ENCODE results near the gene CDC25B. TPM values are rescaled to one million over a fixed set of nuclear protein-coding genes. Genes with fewer than 3 reads are reported as not detected.

The CDC25B gene
- total RNA-seq, 1 donor: 23.5 TPM

GRCh38 chr20:3820048-3820900 lies 24.2 kb downstream of the CDC25B start, which contains the start of gene AP5S1:
TSS of gene AP5S1 (plus strand) at chr20:3820547. CDS start at chr20:3822118, 1,571 bp downstream.
- H3K79me2 ChIP-seq (ENCODE audit: insufficient read depth, low read length): peaks cover 17% of the 10 kb centered on the region
- peak; percentile 76 for TF ChIP-seq CTCF (IDR thresholded peaks at IDR 0.05; ENCODE audit: extremely low read depth, low read depth, low read length)
- peak within 1 kb of the TSS; percentile 93 for H2AFZ ChIP-seq (ENCODE audit: low read length)
- peak; percentile 96 for DNase-seq (ENCODE audit: insufficient read length, low spot score, missing footprints)
- peak within 1 kb of the TSS; percentile 96 for H3K4me2 ChIP-seq (ENCODE audit: insufficient read depth, low read length)
- H4K20me1 ChIP-seq (ENCODE audit: insufficient read depth, low read length): no peaks in the 10 kb centered on the region
- H3K4me3 ChIP-seq (ENCODE audit: insufficient read depth, low read length): peak within 1 kb of the TSS; percentile 98
- no peaks in the 10 kb centered on the region for H3K9me3 ChIP-seq (ENCODE audit: low read depth, low read length)
- peaks cover 26% of the 10 kb centered on the region for H3K36me3 ChIP-seq (ENCODE audit: insufficient read depth, low read length)
- peak within 1 kb of the TSS; percentile 100 for H3K27ac ChIP-seq (ENCODE audit: low read depth, low read length)
- no peaks in the 10 kb centered on the region for H3K27me3 ChIP-seq (ENCODE audit: insufficient read depth, low read length)
- H3K4me1 ChIP-seq (ENCODE audit: insufficient read depth, low read length): peaks cover 18% of the 10 kb centered on the region

- TF ChIP-seq CTCF (IDR thresholded peaks at IDR 0.05; ENCODE audit: extremely low read depth, low read depth, low read length): no peak
- Histone ChIP-seq H3K36me3 (ENCODE audit: insufficient read depth, low read length) (peaks cover 32% of the 10 kb centered on the region), H3K27ac (ENCODE audit: low read depth, low read length) (peak overlapping the region; percentile 100), H3K9me3 (ENCODE audit: low read depth, low read length) (no peaks in the 10 kb centered on the region), H3K4me1 (ENCODE audit: insufficient read depth, low read length) (peaks cover 18% of the 10 kb centered on the region), H3K79me2 (ENCODE audit: insufficient read depth, low read length) (peaks cover 17% of the 10 kb centered on the region), H2AFZ (ENCODE audit: low read length) (peak overlapping the region; percentile 93), H3K4me3 (ENCODE audit: insufficient read depth, low read length) (peak overlapping the region; percentile 98), H4K20me1 (ENCODE audit: insufficient read depth, low read length) (peaks cover 3% of the 10 kb centered on the region), H3K4me2 (ENCODE audit: insufficient read depth, low read length) (peak overlapping the region; percentile 96), H3K27me3 (ENCODE audit: insufficient read depth, low read length) (no peaks in the 10 kb centered on the region)
- DNase-seq (ENCODE audit: insufficient read length, low spot score, missing footprints): no peak
Measured at GRCh38 chr20:3820901-3821727, 25.0 kb downstream of the CDC25B start.

GRCh38 chr20:3821996-3822395 lies 25.9 kb downstream of the CDC25B start:
- H3K27ac ChIP-seq (ENCODE audit: low read depth, low read length): peak overlapping the region; percentile 100
- peaks cover 17% of the 10 kb centered on the region for H3K79me2 ChIP-seq (ENCODE audit: insufficient read depth, low read length)
- H3K4me2 ChIP-seq (ENCODE audit: insufficient read depth, low read length): no peak overlapping the region
- peaks cover 3% of the 10 kb centered on the region for H4K20me1 ChIP-seq (ENCODE audit: insufficient read depth, low read length)
- no peak overlapping the region for H3K4me3 ChIP-seq (ENCODE audit: insufficient read depth, low read length)
- H2AFZ ChIP-seq (ENCODE audit: low read length): no peak overlapping the region
- H3K9me3 ChIP-seq (ENCODE audit: low read depth, low read length): no peaks in the 10 kb centered on the region
- H3K36me3 ChIP-seq (ENCODE audit: insufficient read depth, low read length): peaks cover 34% of the 10 kb centered on the region
- TF ChIP-seq CTCF (IDR thresholded peaks at IDR 0.05; ENCODE audit: extremely low read depth, low read depth, low read length): no peak
- H3K27me3 ChIP-seq (ENCODE audit: insufficient read depth, low read length): no peaks in the 10 kb centered on the region
- DNase-seq (ENCODE audit: insufficient read length, low spot score, missing footprints): no peak
- peaks cover 18% of the 10 kb centered on the region for H3K4me1 ChIP-seq (ENCODE audit: insufficient read depth, low read length)

Data from osteoblast (primary cell).